MM.1S (cell line): Measurements from ENCODE around the gene CD209.

Experiments used
- DNase-seq: peaks from one replicate; pipeline ENCODE4 v3.0.0-alpha.2; 2015
- H2AFZ ChIP-seq: fragments of 300-600 bp; sonication (generic); 2 replicates; pipeline ENCODE4 v1.6.0; 2016; ENCODE audit warnings: antibody characterized with exemption, low read length
- H3F3A ChIP-seq: fragments of 300-600 bp; sonication (generic); 2 replicates; pipeline ENCODE4 v1.6.1; 2016; ENCODE audit warnings: mild to moderate bottlenecking, antibody characterized with exemption, low read length, moderate library complexity, mixed read lengths; ENCODE audit not compliant: insufficient read depth
- H3K27ac ChIP-seq: fragments of 300-600 bp; sonication (generic); 2 replicates; pipeline ENCODE4 v1.5.1; 2016; ENCODE audit warnings: mild to moderate bottlenecking, low read length
- H3K27me3 ChIP-seq: fragments of 300-600 bp; sonication (generic); replicated peaks from 2 replicates; pipeline ENCODE4 v1.6.0; 2016; ENCODE audit warnings: low read length; ENCODE audit not compliant: insufficient read depth
- H3K36me3 ChIP-seq: fragments of 300-600 bp; sonication (generic); replicated peaks from 2 replicates; pipeline ENCODE4 v1.6.1; 2016; ENCODE audit warnings: mild to moderate bottlenecking, low read length, mixed read lengths; ENCODE audit not compliant: insufficient read depth
- H3K4me1 ChIP-seq: fragments of 300-600 bp; sonication (generic); 2 replicates; pipeline ENCODE4 v1.6.1; 2016; ENCODE audit warnings: low read length, mixed read lengths
- H3K4me2 ChIP-seq: fragments of 300-600 bp; sonication (generic); 2 replicates; pipeline ENCODE4 v1.6.0; 2016; ENCODE audit warnings: low read depth, low read length
- H3K4me3 ChIP-seq: fragments of 300-600 bp; sonication (generic); 2 replicates; pipeline ENCODE4 v1.5.1; 2016; ENCODE audit warnings: low read length, mixed read lengths
- H3K79me2 ChIP-seq: fragments of 300-600 bp; sonication (generic); 2 replicates; pipeline ENCODE4 v1.6.1; 2016; ENCODE audit warnings: mixed run types, low read length, mixed read lengths
- H3K9ac ChIP-seq: fragments of 300-600 bp; sonication (generic); 2 replicates; pipeline ENCODE4 v1.6.1; 2016; ENCODE audit warnings: low read length, mixed read lengths
- H3K9me2 ChIP-seq: fragments of 300-600 bp; sonication (generic); replicated peaks from 2 replicates; pipeline ENCODE4 v1.6.1; 2016; ENCODE audit warnings: mild to moderate bottlenecking, low read length, mixed read lengths; ENCODE audit not compliant: insufficient read depth
- H3K9me3 ChIP-seq: fragments of 300-600 bp; sonication (generic); replicated peaks from 2 replicates; pipeline ENCODE4 v1.6.1; 2016; ENCODE audit warnings: mild to moderate bottlenecking, low read length, mixed read lengths; ENCODE audit not compliant: insufficient read depth
- H4K20me1 ChIP-seq: fragments of 300-600 bp; sonication (generic); 2 replicates; pipeline ENCODE4 v1.6.1; 2016; ENCODE audit warnings: mild to moderate bottlenecking, low read length, moderate library complexity, mixed read lengths; ENCODE audit not compliant: insufficient read depth
- CTCF ChIP-seq: fragments of 300-600 bp; sonication (generic); IDR thresholded peaks from 2 replicates; pipeline ENCODE4 v1.5.1; 2016; ENCODE audit warnings: antibody characterized with exemption, low read length, mixed read lengths
- EZH2 ChIP-seq: fragments of 300-600 bp; sonication (generic); optimal IDR thresholded peaks from 2 replicates; pipeline ENCODE3; 2017; ENCODE audit warnings: low read depth, mild to moderate bottlenecking, antibody characterized with exemption, low read length, mixed read lengths
- EZH2phosphoT487 ChIP-seq: fragments of 300-600 bp; sonication (generic); IDR thresholded peaks from 2 replicates; pipeline ENCODE4 v1.6.1; 2018; ENCODE audit warnings: antibody characterized with exemption, low read length

Gene CD209

GRCh38 chr19:7744199-7744786 lies 3.0 kb downstream of the CD209 start:
- Histone ChIP-seq H3F3A (no peaks in the 10 kb centered on the region), H3K9ac (no peak overlapping the region), H2AFZ (no peak overlapping the region), H3K9me2 (no peaks in the 10 kb centered on the region), H3K27ac (no peak overlapping the region), H3K79me2 (no peaks in the 10 kb centered on the region), H3K27me3 (peaks cover 71% of the 10 kb centered on the region), H3K9me3 (no peaks in the 10 kb centered on the region), H3K4me1 (no peaks in the 10 kb centered on the region), H3K36me3 (no peaks in the 10 kb centered on the region), H3K4me3 (no peak overlapping the region), H4K20me1 (no peaks in the 10 kb centered on the region), H3K4me2 (no peak overlapping the region)
- DNase-seq = no peak
- TF ChIP-seq EZH2 (no peak), EZH2phosphoT487 (no peak), CTCF (no peak)

GRCh38 chr19:7743425-7743841 lies 3.9 kb downstream of the CD209 start:
- peaks cover 71% of the 10 kb centered on the region for H3K27me3 ChIP-seq
- no peaks in the 10 kb centered on the region for H3K79me2 ChIP-seq
- no peak overlapping the region for H3K9ac ChIP-seq
- no peaks in the 10 kb centered on the region for H3K9me3 ChIP-seq
- no peaks in the 10 kb centered on the region for H3K36me3 ChIP-seq
- H4K20me1 ChIP-seq = no peaks in the 10 kb centered on the region
- H3K27ac ChIP-seq = no peak overlapping the region
- H3K9me2 ChIP-seq = no peaks in the 10 kb centered on the region
- no peak overlapping the region for H3K4me3 ChIP-seq
- no peaks in the 10 kb centered on the region for H3K4me1 ChIP-seq
- TF ChIP-seq CTCF (no peak), EZH2phosphoT487 (no peak), EZH2 (no peak)
- no peaks in the 10 kb centered on the region for H3F3A ChIP-seq
- no peak overlapping the region for H3K4me2 ChIP-seq
- H2AFZ ChIP-seq = no peak overlapping the region
- no peak for DNase-seq

GRCh38 chr19:7742991-7743390 lies 4.3 kb downstream of the CD209 start:
- H3K4me2 ChIP-seq = no peak overlapping the region
- no peaks in the 10 kb centered on the region for H4K20me1 ChIP-seq
- no peaks in the 10 kb centered on the region for H3K79me2 ChIP-seq
- H3K4me1 ChIP-seq = no peaks in the 10 kb centered on the region
- H3K4me3 ChIP-seq = no peak overlapping the region
- H3K36me3 ChIP-seq = no peaks in the 10 kb centered on the region
- H3F3A ChIP-seq = no peaks in the 10 kb centered on the region
- H3K27me3 ChIP-seq = peaks cover 72% of the 10 kb centered on the region
- no peak overlapping the region for H2AFZ ChIP-seq
- H3K27ac ChIP-seq = no peak overlapping the region
- H3K9me2 ChIP-seq = no peaks in the 10 kb centered on the region
- no peak for DNase-seq
- no peak overlapping the region for H3K9ac ChIP-seq
- H3K9me3 ChIP-seq = no peaks in the 10 kb centered on the region
- TF ChIP-seq EZH2phosphoT487 = no peak
- no peak for TF ChIP-seq EZH2
- TF ChIP-seq CTCF = no peak
